ENCODE results near the gene BRSK2. TPM values are rescaled to one million over a fixed set of nuclear protein-coding genes. Genes with fewer than 3 reads are reported as not detected.

Gene BRSK2
- total and polyA plus RNA-seq, 9 of the 15 experiments (the other 6 are each of a cell fraction or from before 2014, with no cell fraction given), result 0.06 to 0.52 (median 0.18) TPM; not detected in 5

DNA sequence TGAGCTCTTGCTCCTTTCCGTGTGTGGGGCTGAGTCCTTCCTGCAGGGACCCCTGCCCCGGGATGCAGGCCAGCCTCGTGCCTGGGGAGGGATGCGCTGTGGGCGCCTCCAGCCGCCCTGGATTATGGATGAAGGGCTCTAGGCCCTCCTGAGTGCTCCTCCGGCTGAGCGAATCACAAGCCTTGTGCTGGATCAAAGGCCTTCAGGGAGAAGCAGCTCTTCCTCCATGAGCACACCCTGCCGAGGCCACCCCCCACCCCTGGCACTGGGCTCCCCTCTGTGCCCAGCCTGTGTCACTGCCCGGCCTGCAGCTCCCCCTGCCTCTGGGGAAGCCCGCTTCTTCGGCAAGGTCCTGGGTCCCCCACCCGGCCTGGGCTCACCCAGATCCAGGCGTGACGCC is 43.8 kb downstream of the BRSK2 start:
- Histone ChIP-seq H3K9me1 (ENCODE audit: control insufficient read depth, insufficient read depth, low read length) (no peaks in the 10 kb centered on the region), H3K4me3 (no peak overlapping the region), H3K9ac (ENCODE audit: insufficient read depth in 1 of 2, low read depth in 2 of 2, low read length in 2 of 2) (no peak overlapping the region), H3K79me2 (ENCODE audit: control insufficient read depth, insufficient read depth, low read length) (no peaks in the 10 kb centered on the region), H3K36me3 (ENCODE audit: control insufficient read depth, insufficient read depth, low read length) (no peaks in the 10 kb centered on the region), H4K20me1 (replicated peaks; ENCODE audit: control insufficient read depth, insufficient read depth, low read length) (no peaks in the 10 kb centered on the region; the same call in 1 of the 2 replicates), H3K4me2 (ENCODE audit: insufficient read depth, low read length) (no peak overlapping the region), H3K9me3 (replicated peaks; ENCODE audit: control insufficient read depth, insufficient read depth, low read depth, low read length) (no peaks in the 10 kb centered on the region), H2AFZ (ENCODE audit: low read depth, low read length) (no peak overlapping the region), H3K27ac (ENCODE audit: extremely low read depth, low read depth, low read length) (no peak overlapping the region), H3K4me1 (replicated peaks in 1 of 2; ENCODE audit: control insufficient read depth in 2 of 2, insufficient read depth in 2 of 2, low read length in 2 of 2) (peaks cover 0 to 40% of the 10 kb centered on the region in 2 experiments; a peak in 3 of 5 replicates), H3K27me3 (ENCODE audit: control insufficient read depth in 2 of 2, insufficient read depth in 2 of 2, low read length in 2 of 2) (no peaks in the 10 kb centered on the region)
- BruUV-seq (replicated peaks), result no TSS peak
- no peak for ATAC-seq
- in situ Hi-C loops (cut with MboI) (no loop called here), intact Hi-C loops (cut with micrococcal nuclease) (no loop called here)
- ChIA-PET CTCF (ENCODE audit: low intra/inter-chr PET ratio) (no interaction called here), POLR2A (no interaction called here)
- WGBS (ENCODE audit: insufficient coverage, low coverage, missing lambda C conversion rate), result 12% methylated on average over 15 of the region's 15 CpGs
- FAIRE-seq, result no peak
- TF ChIP-seq CHD1 (IDR thresholded peaks at IDR 0.05; ENCODE audit: low read length) (no peak), HDAC2 (IDR thresholded peaks at IDR 0.05) (no peak), NCOA4 (IDR thresholded peaks at IDR 0.05; ENCODE audit: partially characterized antibody) (no peak)
- TF ChIP-seq, protein P1, sequence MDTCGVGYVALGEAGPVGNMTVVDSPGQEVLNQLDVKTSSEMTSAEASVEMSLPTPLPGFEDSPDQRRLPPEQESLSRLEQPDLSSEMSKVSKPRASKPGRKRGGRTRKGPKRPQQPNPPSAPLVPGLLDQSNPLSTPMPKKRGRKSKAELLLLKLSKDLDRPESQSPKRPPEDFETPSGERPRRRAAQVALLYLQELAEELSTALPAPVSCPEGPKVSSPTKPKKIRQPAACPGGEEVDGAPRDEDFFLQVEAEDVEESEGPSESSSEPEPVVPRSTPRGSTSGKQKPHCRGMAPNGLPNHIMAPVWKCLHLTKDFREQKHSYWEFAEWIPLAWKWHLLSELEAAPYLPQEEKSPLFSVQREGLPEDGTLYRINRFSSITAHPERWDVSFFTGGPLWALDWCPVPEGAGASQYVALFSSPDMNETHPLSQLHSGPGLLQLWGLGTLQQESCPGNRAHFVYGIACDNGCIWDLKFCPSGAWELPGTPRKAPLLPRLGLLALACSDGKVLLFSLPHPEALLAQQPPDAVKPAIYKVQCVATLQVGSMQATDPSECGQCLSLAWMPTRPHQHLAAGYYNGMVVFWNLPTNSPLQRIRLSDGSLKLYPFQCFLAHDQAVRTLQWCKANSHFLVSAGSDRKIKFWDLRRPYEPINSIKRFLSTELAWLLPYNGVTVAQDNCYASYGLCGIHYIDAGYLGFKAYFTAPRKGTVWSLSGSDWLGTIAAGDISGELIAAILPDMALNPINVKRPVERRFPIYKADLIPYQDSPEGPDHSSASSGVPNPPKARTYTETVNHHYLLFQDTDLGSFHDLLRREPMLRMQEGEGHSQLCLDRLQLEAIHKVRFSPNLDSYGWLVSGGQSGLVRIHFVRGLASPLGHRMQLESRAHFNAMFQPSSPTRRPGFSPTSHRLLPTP (IDR thresholded peaks at IDR 0.05; ENCODE audit: borderline replicate concordance, extremely low read depth, insufficient read length), result no peak
- no peak for DNase-seq (ENCODE audit: extremely low read depth in 1 of 4, low spot score in 3 of 4)

All from K562 (cell line).